HepG2 (cell line): Measurements from ENCODE around the gene BAIAP3. TPM values are rescaled to one million over a fixed set of nuclear protein-coding genes. Genes with fewer than 3 reads are reported as not detected.

Source experiments
- ARHGAP35 ChIP-seq: sonication (generic); formaldehyde crosslinking; IDR thresholded peaks from 2 replicates; pipeline ENCODE4 v1.9.0; 2022; ENCODE audit warnings: mild to moderate bottlenecking, inconsistent platforms, moderate library complexity, missing genetic modification reagents, borderline replicate concordance
- BORCS8-MEF2B ChIP-seq: sonication (generic); formaldehyde crosslinking; IDR thresholded peaks from 2 replicates; pipeline ENCODE4 v1.8.0; 2022; ENCODE audit warnings: mild to moderate bottlenecking, missing genetic modification reagents
- DPF2 ChIP-seq: sonication (generic); formaldehyde crosslinking; IDR thresholded peaks from 2 replicates; pipeline ENCODE4 v1.4.0; 2020; ENCODE audit warnings: mild to moderate bottlenecking, low read depth, missing genetic modification reagents, borderline replicate concordance
- FOSL1 ChIP-seq: sonication (generic); formaldehyde crosslinking; IDR thresholded peaks from 2 replicates; pipeline ENCODE4 v1.9.0; 2021; ENCODE audit warnings: missing genetic modification reagents, borderline replicate concordance
- GLI4 ChIP-seq: sonication (generic); formaldehyde crosslinking; IDR thresholded peaks from 2 replicates; pipeline ENCODE4 v1.5.1; 2020; ENCODE audit warnings: missing genetic modification reagents, mild to moderate bottlenecking, moderate library complexity, borderline replicate concordance
- KDM1A ChIP-seq: IDR thresholded peaks from 2 replicates; pipeline ENCODE4 v1.6.1; 2016; ENCODE audit warnings: missing compliant biosample characterization
- PPARG ChIP-seq: conservative IDR thresholded peaks from 2 replicates; pipeline ENCODE4 v1.6.1; 2016; ENCODE audit warnings: missing biosample characterization, missing genetic modification reagents
- SAP130 ChIP-seq: IDR thresholded peaks from 2 replicates; pipeline ENCODE4 v1.6.1; 2016; ENCODE audit warnings: low read depth
- SRSF9 ChIP-seq: fragments of 200-400 bp; formaldehyde crosslinking; IDR thresholded peaks from 2 replicates; pipeline ENCODE4 v1.6.1; 2018; ENCODE audit warnings: borderline replicate concordance, mild to moderate bottlenecking, low read depth, low read length; ENCODE audit not compliant: insufficient read depth, poor library complexity, severe bottlenecking
- YEATS2 ChIP-seq: sonication (generic); formaldehyde crosslinking; IDR thresholded peaks from 2 replicates; pipeline ENCODE4 v1.4.0; 2020; ENCODE audit warnings: missing genetic modification reagents, borderline replicate concordance
- ZNF44 ChIP-seq: sonication (generic); formaldehyde crosslinking; IDR thresholded peaks from 2 replicates; pipeline ENCODE4 v1.5.1; 2020; ENCODE audit warnings: mild to moderate bottlenecking, missing genetic modification reagents
- ZNF496 ChIP-seq: sonication (generic); formaldehyde crosslinking; IDR thresholded peaks from 2 replicates; pipeline ENCODE4 v1.8.1; 2023; ENCODE audit warnings: mild to moderate bottlenecking, moderate library complexity, missing genetic modification reagents; ENCODE audit not compliant: insufficient replicate concordance
- ZNF589 ChIP-seq: sonication (generic); formaldehyde crosslinking; conservative IDR thresholded peaks from 2 replicates; pipeline ENCODE4 v1.8.0; 2022; ENCODE audit warnings: mild to moderate bottlenecking, moderate library complexity, missing genetic modification reagents
- ZNF7 ChIP-seq: IDR thresholded peaks from 2 replicates; pipeline ENCODE4 v1.6.1; 2016; ENCODE audit warnings: missing biosample characterization, missing genetic modification reagents
- ZNF780A ChIP-seq: sonication (generic); formaldehyde crosslinking; IDR thresholded peaks from 2 replicates; pipeline ENCODE4 v1.8.0; 2022; ENCODE audit warnings: mild to moderate bottlenecking, missing genetic modification reagents, moderate library complexity
- ZNF841 ChIP-seq: sonication (generic); formaldehyde crosslinking; IDR thresholded peaks from 2 replicates; pipeline ENCODE4 v1.8.1; 2023; ENCODE audit warnings: missing genetic modification reagents, borderline replicate concordance
- polyA plus RNA-seq, 8 experiments: library from polyadenylated mRNA; depleted of rRNA in 3 of 8; stranded (reverse) in 7 of 8; unstranded in 1 of 8; fragments of >200 nt; fragmentation: Illumina TruSeq in 4 of 8; extraction: Trizol in 4 of 8; gene quantifications; 2 replicates each; pipeline versions ENCODE4 v1.2.1 to v1.2.3, GENCODE V29; 2011 to 2016; ENCODE audit warnings: low read depth in 4 of 8, missing spikeins in 1 of 8, mixed read lengths in 1 of 8; ENCODE audit not compliant: insufficient read depth in 1 of 8
- total RNA-seq, 5 experiments: library from RNA; depleted of rRNA; stranded (reverse); fragments of >200 nt; fragmentation: Illumina TruSeq; extraction: Trizol; gene quantifications; 2 replicates each; pipeline ENCODE4 v1.2.3, GENCODE V29; 2016; ENCODE audit warnings: low read depth in 1 of 5
- TF ChIP-seq, protein P1 (sequence below): sonication (generic); formaldehyde crosslinking; IDR thresholded peaks from 2 replicates; pipeline ENCODE4 v1.5.0; 2020; ENCODE audit warnings: mild to moderate bottlenecking, missing genetic modification reagents, borderline replicate concordance
- TF ChIP-seq, protein P2 (sequence below): sonication (generic); formaldehyde crosslinking; IDR thresholded peaks from 2 replicates; pipeline ENCODE4 v1.4.0; 2020; ENCODE audit warnings: mild to moderate bottlenecking, missing genetic modification reagents
- TF ChIP-seq, protein P3 (sequence below): sonication (generic); formaldehyde crosslinking; IDR thresholded peaks from 2 replicates; pipeline ENCODE4 v1.4.0; 2020; ENCODE audit warnings: mild to moderate bottlenecking, missing genetic modification reagents
- TF ChIP-seq, protein P4 (sequence below): sonication (generic); formaldehyde crosslinking; IDR thresholded peaks from 2 replicates; pipeline ENCODE4 v1.4.0; 2020; ENCODE audit warnings: missing genetic modification reagents

The BAIAP3 gene
- total and polyA plus RNA-seq, 2 of the 13 experiments (the other 11 are each of a cell fraction or from before 2014, with no cell fraction given), result 3.2 to 5.7 TPM

DNA sequence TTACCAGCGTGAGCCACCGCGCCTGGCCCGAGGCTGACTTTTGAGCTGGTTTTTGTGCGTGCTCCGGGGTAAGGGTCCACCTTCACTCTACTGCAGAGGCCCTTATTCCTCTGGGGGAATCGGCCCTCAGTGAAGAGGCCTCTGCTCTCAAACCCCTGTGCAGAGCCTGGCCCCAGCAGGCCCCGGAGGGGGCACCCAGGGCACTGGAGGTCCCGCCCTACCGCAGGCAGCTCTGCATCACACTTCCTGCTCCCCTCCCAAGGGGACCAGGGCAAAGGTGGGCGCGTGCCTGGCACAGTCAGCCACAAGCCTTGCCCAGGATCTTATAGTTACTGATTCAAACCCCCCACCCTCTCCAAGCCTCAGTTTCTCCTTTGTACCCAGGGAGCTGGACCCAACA, 27.6 kb upstream of the BAIAP3 start (continued):
- TF ChIP-seq SAP130 (CRISPR knock-in tag) (0 out of 2 replicates have a peak, but pooled peaks have one; percentile 16), YEATS2 (CRISPR knock-in tag) (no peak), ZNF44 (no peak), GLI4 (CRISPR knock-in tag) (no peak), SRSF9 (no peak), DPF2 (no peak), KDM1A (no peak), BORCS8-MEF2B (CRISPR knock-in tag) (no peak), ZNF496 (CRISPR knock-in tag) (no peak), ZNF841 (no peak), ZNF780A (no peak), ZNF589 (CRISPR knock-in tag) (no peak), ARHGAP35 (no peak), FOSL1 (no peak), PPARG (CRISPR knock-in tag) (peak; percentile 71; the same call in 1 of the 2 replicates), ZNF7 (CRISPR knock-in tag) (no peak)
- TF ChIP-seq, protein P1, sequence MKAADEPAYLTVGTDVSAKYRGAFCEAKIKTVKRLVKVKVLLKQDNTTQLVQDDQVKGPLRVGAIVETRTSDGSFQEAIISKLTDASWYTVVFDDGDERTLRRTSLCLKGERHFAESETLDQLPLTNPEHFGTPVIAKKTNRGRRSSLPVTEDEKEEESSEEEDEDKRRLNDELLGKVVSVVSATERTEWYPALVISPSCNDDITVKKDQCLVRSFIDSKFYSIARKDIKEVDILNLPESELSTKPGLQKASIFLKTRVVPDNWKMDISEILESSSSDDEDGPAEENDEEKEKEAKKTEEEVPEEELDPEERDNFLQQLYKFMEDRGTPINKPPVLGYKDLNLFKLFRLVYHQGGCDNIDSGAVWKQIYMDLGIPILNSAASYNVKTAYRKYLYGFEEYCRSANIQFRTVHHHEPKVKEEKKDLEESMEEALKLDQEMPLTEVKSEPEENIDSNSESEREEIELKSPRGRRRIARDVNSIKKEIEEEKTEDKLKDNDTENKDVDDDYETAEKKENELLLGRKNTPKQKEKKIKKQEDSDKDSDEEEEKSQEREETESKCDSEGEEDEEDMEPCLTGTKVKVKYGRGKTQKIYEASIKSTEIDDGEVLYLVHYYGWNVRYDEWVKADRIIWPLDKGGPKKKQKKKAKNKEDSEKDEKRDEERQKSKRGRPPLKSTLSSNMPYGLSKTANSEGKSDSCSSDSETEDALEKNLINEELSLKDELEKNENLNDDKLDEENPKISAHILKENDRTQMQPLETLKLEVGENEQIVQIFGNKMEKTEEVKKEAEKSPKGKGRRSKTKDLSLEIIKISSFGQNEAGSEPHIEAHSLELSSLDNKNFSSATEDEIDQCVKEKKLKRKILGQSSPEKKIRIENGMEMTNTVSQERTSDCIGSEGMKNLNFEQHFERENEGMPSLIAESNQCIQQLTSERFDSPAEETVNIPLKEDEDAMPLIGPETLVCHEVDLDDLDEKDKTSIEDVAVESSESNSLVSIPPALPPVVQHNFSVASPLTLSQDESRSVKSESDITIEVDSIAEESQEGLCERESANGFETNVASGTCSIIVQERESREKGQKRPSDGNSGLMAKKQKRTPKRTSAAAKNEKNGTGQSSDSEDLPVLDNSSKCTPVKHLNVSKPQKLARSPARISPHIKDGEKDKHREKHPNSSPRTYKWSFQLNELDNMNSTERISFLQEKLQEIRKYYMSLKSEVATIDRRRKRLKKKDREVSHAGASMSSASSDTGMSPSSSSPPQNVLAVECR (CRISPR knock-in tag), result no peak; the same call in 1 of the 2 replicates
- TF ChIP-seq, protein P2, sequence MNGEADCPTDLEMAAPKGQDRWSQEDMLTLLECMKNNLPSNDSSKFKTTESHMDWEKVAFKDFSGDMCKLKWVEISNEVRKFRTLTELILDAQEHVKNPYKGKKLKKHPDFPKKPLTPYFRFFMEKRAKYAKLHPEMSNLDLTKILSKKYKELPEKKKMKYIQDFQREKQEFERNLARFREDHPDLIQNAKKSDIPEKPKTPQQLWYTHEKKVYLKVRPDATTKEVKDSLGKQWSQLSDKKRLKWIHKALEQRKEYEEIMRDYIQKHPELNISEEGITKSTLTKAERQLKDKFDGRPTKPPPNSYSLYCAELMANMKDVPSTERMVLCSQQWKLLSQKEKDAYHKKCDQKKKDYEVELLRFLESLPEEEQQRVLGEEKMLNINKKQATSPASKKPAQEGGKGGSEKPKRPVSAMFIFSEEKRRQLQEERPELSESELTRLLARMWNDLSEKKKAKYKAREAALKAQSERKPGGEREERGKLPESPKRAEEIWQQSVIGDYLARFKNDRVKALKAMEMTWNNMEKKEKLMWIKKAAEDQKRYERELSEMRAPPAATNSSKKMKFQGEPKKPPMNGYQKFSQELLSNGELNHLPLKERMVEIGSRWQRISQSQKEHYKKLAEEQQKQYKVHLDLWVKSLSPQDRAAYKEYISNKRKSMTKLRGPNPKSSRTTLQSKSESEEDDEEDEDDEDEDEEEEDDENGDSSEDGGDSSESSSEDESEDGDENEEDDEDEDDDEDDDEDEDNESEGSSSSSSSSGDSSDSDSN (CRISPR knock-in tag), result no peak
- TF ChIP-seq, protein P3, sequence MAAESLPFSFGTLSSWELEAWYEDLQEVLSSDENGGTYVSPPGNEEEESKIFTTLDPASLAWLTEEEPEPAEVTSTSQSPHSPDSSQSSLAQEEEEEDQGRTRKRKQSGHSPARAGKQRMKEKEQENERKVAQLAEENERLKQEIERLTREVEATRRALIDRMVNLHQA (CRISPR knock-in tag), result no peak
- TF ChIP-seq, protein P4, sequence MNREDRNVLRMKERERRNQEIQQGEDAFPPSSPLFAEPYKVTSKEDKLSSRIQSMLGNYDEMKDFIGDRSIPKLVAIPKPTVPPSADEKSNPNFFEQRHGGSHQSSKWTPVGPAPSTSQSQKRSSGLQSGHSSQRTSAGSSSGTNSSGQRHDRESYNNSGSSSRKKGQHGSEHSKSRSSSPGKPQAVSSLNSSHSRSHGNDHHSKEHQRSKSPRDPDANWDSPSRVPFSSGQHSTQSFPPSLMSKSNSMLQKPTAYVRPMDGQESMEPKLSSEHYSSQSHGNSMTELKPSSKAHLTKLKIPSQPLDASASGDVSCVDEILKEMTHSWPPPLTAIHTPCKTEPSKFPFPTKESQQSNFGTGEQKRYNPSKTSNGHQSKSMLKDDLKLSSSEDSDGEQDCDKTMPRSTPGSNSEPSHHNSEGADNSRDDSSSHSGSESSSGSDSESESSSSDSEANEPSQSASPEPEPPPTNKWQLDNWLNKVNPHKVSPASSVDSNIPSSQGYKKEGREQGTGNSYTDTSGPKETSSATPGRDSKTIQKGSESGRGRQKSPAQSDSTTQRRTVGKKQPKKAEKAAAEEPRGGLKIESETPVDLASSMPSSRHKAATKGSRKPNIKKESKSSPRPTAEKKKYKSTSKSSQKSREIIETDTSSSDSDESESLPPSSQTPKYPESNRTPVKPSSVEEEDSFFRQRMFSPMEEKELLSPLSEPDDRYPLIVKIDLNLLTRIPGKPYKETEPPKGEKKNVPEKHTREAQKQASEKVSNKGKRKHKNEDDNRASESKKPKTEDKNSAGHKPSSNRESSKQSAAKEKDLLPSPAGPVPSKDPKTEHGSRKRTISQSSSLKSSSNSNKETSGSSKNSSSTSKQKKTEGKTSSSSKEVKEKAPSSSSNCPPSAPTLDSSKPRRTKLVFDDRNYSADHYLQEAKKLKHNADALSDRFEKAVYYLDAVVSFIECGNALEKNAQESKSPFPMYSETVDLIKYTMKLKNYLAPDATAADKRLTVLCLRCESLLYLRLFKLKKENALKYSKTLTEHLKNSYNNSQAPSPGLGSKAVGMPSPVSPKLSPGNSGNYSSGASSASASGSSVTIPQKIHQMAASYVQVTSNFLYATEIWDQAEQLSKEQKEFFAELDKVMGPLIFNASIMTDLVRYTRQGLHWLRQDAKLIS (CRISPR knock-in tag), result no peak
